Skin of body (tissue), 2 donors: Measurements from ENCODE around the gene GLB1L3. TPM values are rescaled to one million over a fixed set of nuclear protein-coding genes. Genes with fewer than 3 reads are reported as not detected.
"Not testable (repeated sequence)": the region's sequence is repeated elsewhere in the genome, so short reads cannot be mapped to it uniquely, and the experiment has no call there.

Experiments
- DNase-seq: peaks from one replicate; lab custom pipeline; 2025; lab: John Stamatoyannopoulos, UW
- total RNA-seq: library from RNA; depleted of rRNA; stranded (reverse); fragments of >200 nt; gene quantifications from one replicate; pipeline ENCODE4 v1.2.3, GENCODE V29; 2014

GLB1L3 gene
- total RNA-seq, 1 donor from 2014 or later = 0.39 TPM

DNA sequence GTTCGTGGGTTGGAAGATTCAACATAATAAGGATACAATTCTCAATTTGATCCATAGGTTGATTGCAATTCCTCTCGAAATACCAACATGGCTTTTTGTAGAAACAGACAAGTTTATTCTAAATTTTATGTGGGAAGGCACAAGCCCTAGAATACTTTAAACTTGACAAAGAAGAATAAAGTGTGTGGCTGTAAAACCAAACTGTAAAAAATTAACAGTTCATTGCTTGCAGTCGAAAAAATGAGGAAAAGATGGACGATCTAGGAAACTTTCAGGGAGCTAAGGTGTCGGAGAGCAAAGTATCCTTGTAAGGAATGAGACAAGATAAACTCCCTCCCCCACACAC, 1.0 kb upstream of the GLB1L3 start:
- DNase-seq = no peak

GRCh38 chr11:134276396-134277182, 410 bp downstream of the GLB1L3 start:
- DNase-seq = no peak

GRCh38 chr11:134277183-134278001, 1.2 kb downstream of the GLB1L3 start:
- DNase-seq = no peak

- DNase-seq = no peak
Observed at GRCh38 chr11:134278356-134278755, 2.2 kb downstream of the GLB1L3 start.

GRCh38 chr11:134281635-134282034, 5.5 kb downstream of the GLB1L3 start:
- not testable (repeated sequence) for DNase-seq

DNA sequence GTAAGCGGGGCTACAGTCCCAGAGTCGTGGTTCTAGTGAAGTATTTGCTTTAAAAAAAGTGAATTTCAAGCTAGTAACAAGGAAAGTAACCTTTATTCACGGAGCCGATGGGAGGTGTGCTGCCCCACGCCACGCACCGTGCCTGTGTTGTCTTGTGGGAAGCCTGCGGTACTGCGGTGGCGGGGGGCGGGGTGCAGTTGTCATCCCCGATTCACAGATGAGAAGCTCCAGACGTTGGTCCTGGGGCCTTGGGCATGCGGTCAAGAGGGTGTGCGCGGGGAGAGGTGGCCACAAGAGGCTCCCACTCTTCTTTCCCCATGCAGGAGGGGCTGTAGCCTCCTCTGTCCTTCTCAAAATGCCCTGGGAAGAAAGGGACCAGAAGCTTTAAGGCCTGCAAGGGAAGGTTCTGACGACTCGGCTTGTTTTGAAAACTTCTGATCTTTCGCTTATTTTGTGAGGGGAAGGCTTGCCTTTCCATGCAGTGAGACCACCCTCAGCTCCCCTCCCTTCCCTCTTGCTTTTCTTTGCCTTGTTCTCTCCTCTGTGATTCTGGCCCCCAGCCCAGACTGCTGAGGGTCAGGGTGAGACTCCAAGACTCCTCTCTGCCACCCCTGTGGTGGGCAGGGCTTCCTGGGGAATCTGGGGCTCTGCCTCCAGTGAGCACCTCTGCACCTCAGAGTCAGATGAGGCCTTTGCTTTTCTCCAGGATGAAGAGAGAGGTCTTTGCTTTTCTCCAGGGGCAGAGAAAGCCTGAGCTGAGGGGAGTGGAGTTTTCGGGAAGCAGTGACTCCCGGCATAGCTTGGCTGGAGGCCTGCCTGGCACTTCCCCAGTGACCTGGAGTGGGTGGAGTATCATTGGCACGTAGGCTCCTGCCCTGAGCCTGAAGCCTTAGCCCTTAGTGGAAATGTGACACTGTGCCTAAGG, 6.2 kb downstream of the GLB1L3 start:
- DNase-seq = no peak

GRCh38 chr11:134283461-134284230, 7.5 kb downstream of the GLB1L3 start:
- no peak for DNase-seq

DNA sequence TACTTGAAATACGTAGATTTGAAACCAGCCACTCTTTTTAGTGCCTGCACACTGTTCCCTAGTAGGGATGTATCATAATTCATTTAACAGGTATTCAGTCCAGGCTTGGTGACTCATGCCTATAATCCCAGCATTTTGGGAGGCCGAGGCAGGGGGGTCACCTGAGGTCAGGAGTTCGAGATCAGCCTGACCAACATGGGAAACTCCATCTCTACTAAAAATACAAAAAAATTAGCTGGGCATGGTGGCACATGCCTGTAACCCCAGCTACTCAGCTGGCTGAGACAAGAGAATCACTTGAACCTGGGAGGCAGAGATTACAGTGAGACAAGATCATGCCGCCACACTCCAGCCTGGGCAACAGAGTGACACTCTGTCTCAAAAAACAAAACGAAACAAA, 8.2 kb downstream of the GLB1L3 start:
- DNase-seq = not testable (repeated sequence)

DNA sequence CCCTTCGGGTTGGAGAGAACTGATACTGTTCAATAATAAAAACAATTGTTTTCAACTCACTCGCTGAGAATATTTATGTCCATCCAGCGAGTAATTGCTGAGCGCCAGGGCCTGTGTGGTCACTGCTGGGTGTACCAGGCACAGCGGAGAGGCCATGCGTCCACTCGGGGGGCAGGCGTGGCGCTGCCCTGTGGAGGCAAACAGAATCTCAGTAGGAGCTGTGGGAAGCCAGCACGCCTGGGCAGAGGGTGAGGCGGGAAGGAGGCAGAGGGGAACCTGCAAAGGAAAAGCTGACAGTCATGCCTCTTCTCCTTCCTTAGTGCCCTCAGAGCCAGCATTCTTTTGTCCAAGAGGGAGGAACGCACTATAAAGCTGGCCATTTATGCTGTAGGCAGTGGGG, 11.4 kb downstream of the GLB1L3 start:
- DNase-seq = no peak

DNA sequence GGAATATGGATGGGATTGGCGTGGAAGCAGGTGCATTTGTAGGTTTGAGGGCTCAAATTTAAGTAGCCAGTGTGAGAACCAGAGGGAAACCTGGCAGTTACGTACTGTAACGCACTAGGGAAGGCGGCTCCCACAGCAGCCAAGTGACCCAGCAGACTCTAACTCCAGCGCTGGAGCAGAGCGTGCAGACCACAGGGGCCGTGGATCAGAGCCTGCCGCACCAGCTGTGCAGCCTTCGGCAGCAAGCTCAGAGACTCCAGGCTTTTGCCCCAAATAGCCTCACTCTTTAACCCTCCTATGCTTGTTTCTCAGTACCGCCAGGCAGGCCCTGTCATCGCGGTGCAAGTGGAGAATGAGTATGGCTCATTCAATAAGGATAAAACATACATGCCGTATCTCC, 12.3 kb downstream of the GLB1L3 start:
- DNase-seq = no peak

- no peak for DNase-seq
Observed at GRCh38 chr11:134289167-134289566, 13.0 kb downstream of the GLB1L3 start.

GRCh38 chr11:134289789-134290188, 13.6 kb downstream of the GLB1L3 start:
- no peak for DNase-seq

DNA sequence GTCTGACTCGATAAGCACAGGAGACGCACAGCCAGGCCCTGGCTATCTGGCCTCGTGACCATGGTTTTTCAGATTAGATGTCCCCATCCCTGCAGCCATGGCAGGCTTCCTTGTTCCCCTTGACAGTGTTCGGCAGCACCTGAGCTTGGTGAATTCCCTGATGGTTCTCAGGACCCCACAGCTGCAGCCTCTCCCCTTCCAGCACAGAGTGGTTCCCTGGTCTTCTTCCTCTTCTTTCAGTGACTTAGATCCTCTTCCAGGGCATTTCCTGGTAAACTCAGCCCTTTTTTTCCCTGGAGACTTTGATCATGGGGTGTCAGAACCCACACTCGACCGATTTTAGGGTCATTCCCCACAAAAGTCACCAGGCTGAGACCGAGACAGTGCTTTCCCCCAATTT, 14.5 kb downstream of the GLB1L3 start:
- no peak for DNase-seq

DNA sequence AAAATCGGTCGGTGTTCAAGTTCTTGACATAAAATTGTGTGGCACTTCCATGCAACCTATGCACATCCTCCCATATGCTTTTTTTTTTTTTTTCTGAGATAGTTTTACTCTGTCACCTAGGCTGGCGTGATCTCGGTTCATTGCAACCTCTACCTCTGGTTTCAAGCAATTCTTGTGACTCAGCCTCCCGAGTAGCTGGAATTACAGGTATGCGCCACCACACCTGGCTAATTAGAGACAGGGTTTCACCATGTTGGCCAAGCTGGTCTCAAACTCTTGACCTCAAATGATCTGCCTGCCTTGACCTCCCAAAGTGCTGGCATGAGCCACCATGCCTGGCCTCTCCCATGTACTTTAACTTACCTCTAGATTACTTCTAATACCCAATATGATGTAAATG, 15.0 kb downstream of the GLB1L3 start:
- DNase-seq = no peak

- DNase-seq = no peak
Observed at GRCh38 chr11:134292661-134293060, 16.5 kb downstream of the GLB1L3 start.

- no peak for DNase-seq
Observed at GRCh38 chr11:134293119-134294113, 17.2 kb downstream of the GLB1L3 start.

GRCh38 chr11:134294664-134295063, 18.5 kb downstream of the GLB1L3 start:
- no peak for DNase-seq

- no peak for DNase-seq
Observed at GRCh38 chr11:134312223-134312622, 36.0 kb downstream of the GLB1L3 start.

- DNase-seq = no peak
Observed at GRCh38 chr11:134312807-134313206, 36.6 kb downstream of the GLB1L3 start.

- DNase-seq = no peak
Observed at GRCh38 chr11:134313379-134313778, 37.2 kb downstream of the GLB1L3 start.
